Measurements from ENCODE around the gene TRIM16. TPM values are rescaled to one million over a fixed set of nuclear protein-coding genes. Genes with fewer than 3 reads are reported as not detected.
"Not testable (repeated sequence)": the region's sequence is repeated elsewhere in the genome, so short reads cannot be mapped to it uniquely, and the experiment has no call there.

The TRIM16 gene
- polyA plus RNA-seq, 4 donors = 22.3 to 25.7 (median 24.8) TPM

DNA sequence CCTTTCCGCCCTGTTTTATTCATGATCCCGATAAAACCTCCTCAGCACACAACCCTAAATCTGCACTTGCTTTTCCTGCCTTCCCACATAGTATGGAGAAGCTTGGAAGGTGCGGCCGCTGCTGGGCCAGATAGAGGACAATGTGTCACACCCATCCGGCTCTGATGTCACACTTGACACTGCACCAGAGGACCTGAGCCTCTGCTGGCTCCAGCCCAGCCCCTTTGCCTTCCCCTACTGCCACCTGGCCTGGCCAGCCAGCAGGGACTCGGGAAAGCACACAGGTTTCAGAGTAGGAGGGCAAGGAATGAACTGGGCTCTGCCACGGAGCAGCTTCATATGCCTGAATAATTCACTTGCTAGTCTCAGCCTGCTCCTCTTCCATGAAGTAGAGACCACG, 62.0 kb downstream of the TRIM16 start:
- not testable (repeated sequence) for DNase-seq (ENCODE audit: low read depth in 4 of 4, low spot score in 3 of 4)

- DNase-seq (ENCODE audit: low read depth in 4 of 4, low spot score in 3 of 4) = peak in 1 of 4 donors; percentile 1
Observed at GRCh38 chr17:15619331-15620058, 64.6 kb downstream of the TRIM16 start, which contains the start of gene FBXW10B. Gene FBXW10B, minus strand, starts transcription at chr17:15619704. Its CDS starts 192 bp downstream, at chr17:15619512.

- not testable (repeated sequence) for DNase-seq (ENCODE audit: low read depth in 4 of 4, low spot score in 3 of 4)
Observed at GRCh38 chr17:15616828-15617227, 67.3 kb downstream of the TRIM16 start.

- peak in 1 of 4 donors; percentile 5 for DNase-seq (ENCODE audit: low read depth in 4 of 4, low spot score in 3 of 4)
Observed at GRCh38 chr17:15615850-15616249, 68.3 kb downstream of the TRIM16 start.

- DNase-seq (ENCODE audit: low read depth in 4 of 4, low spot score in 3 of 4) = not testable (repeated sequence)
Observed at GRCh38 chr17:15613111-15613510, 71.0 kb downstream of the TRIM16 start.

- DNase-seq (ENCODE audit: low read depth in 4 of 4, low spot score in 3 of 4) = not testable (repeated sequence)
Observed at GRCh38 chr17:15592960-15593359, 91.2 kb downstream of the TRIM16 start.

DNA sequence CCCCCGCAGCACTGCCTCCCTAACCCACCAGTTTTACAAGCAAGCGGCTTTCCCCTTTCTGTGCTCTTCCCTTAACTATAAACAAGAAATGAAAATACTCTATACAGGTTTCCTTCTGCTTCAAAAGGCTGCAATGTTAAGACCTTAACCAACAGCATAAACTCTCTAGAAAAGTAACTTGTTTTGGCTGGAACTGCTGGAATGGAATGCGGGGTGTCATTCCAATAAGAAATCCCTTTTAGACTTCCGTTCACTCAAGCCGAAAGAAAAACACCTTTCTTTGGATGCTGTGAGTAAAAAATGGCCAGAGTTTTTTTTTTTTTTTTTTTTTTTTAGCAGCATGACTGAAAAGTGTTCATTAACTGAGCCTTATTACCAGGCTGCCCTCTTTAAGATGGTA, 92.1 kb downstream of the TRIM16 start:
- not testable (repeated sequence) for DNase-seq (ENCODE audit: low read depth in 4 of 4, low spot score in 3 of 4)

DNA sequence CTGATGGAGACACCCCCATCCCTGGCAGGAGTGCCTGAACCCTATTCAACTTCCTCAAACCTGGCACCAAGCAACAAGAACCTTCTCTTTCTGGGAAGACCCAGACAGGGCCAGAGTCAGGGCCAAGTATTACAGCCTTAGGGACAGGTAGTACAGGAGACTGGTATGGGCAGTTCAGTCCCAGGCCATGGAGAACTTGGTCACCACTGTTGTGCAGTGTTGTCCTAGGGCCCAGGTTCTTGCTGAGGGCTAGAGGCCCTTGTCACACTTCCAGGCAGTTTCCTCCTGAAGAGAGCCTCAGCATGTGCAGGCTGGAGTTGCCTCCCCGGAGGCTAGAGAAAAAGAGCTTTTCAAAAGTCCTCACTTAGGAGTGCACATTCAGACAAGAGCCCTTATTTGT, 93.3 kb downstream of the TRIM16 start:
- not testable (repeated sequence) for DNase-seq (ENCODE audit: low read depth in 4 of 4, low spot score in 3 of 4)

GRCh38 chr17:15589544-15590536, 94.3 kb downstream of the TRIM16 start:
- not testable (repeated sequence) for DNase-seq (ENCODE audit: low read depth in 4 of 4, low spot score in 3 of 4)

DNA sequence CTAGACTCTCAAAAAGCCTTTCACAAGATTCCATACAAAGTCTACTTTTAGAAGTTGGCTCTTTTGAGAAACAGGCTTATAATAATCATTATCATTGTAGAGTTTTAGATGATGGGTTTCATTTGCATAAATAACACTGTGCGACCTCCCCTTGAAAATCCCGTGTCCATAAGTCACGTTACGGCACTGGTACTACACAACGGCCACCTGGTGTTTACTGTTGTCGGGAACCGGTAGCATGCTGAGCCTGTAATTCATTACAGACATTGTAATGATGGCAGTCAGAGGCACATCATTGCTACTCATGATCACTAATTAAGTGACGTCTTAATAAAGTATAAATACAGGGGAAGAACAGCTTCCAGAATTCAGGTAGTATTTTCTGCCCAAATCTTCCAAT, 96.1 kb downstream of the TRIM16 start:
- not testable (repeated sequence) for DNase-seq (ENCODE audit: low read depth in 4 of 4, low spot score in 3 of 4)

DNA sequence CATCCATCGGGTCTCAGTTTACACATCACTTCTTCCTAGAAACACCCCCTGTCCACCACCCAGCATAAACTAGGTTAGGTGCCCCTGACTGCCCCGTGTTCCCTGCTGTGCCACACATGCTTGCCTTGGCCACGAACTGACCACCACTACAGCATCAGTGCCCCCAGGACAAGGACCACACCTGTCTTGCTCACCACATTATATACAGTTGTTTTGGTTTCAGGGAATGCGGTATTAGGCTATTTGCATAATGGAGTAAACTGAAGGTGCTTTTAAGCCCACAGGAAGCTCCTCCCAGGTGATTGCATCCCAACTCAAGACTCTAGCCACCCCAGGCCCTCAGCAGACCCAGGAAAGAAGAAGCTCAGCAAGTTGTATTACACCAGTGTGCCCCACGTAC, 100.8 kb downstream of the TRIM16 start:
- DNase-seq (ENCODE audit: low read depth in 4 of 4, low spot score in 3 of 4) = not testable (repeated sequence)

DNA sequence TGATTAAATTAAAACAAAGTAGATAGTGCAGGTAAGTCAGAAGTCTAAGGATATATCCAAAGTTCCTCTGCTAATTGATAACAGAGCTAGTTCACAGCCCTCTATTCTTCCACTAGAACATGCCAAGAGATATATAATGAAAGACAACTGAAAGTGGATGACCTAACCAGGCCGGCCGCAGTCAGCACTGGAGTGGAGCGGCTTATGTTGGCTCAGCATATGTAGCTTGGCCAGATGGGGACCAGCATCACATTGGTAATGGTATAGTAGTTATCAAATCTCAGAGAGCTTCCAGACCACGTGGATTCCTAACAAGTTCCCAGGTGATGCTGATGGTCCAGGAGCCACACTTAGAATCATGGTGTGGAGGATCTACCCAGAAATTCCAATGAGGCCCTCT, 102.6 kb downstream of the TRIM16 start:
- DNase-seq (ENCODE audit: low read depth in 4 of 4, low spot score in 3 of 4) = not testable (repeated sequence)

Other genes with a start within 250 kb of the TRIM16 start
- 1 to 10 TPM; 2.6 to 3.9 (median 3.8) TPM for gene CDRT4, start 216.7 kb downstream of the TRIM16 start, polyA plus RNA-seq (ENCODE audit: insufficient read length in 4 of 4)
- gene TVP23C, start 120.8 kb downstream of the TRIM16 start, polyA plus RNA-seq (ENCODE audit: insufficient read length in 4 of 4) = 10 to 100 TPM; 12.7 to 19.2 (median 14.2) TPM
- gene FBXW10B, start 64.6 kb downstream of the TRIM16 start, polyA plus RNA-seq (ENCODE audit: insufficient read length in 4 of 4) = 1 to 10 TPM in 1 of 4 donors, under 1 TPM in 3; 0.67 to 1.4 (median 0.96) TPM
- gene ZNF286A, start 15.4 kb upstream of the TRIM16 start, polyA plus RNA-seq (ENCODE audit: insufficient read length in 4 of 4) = 10 to 100 TPM; 36.5 to 42.8 (median 41.3) TPM
- under 1 TPM; 0.40 to 0.77 (median 0.63) TPM for gene TBC1D26, start 48.0 kb upstream of the TRIM16 start, polyA plus RNA-seq (ENCODE audit: insufficient read length in 4 of 4)

Data from right renal pelvis (tissue), 4 donors.